K562 (cell line): Measurements from ENCODE around the gene PRLH. TPM values are rescaled to one million over a fixed set of nuclear protein-coding genes. Genes with fewer than 3 reads are reported as not detected.

Experiments
- ATAC-seq: fragments of 200-7000 bp; cut with Tn5 transposase; 3 replicates; pipeline ENCODE4 v1.9.1; 2020; ENCODE audit warnings: moderate library complexity
- BruUV-seq: library from RNA; stranded (reverse); fragments of 400-500 nt; replicated peaks from 2 replicates; lab custom pipeline; 2021; lab: Mats Ljungman, UMichigan
- CTCF ChIA-PET: fragments of 300-600 bp; formaldehyde crosslinking; extraction: SDS; loops from one replicate; lab custom pipeline; 2021; ENCODE audit warnings: low intra/inter-chr PET ratio; lab: Yijun Ruan, JAX
- POLR2A ChIA-PET: fragments of 300-600, 350-650 bp; sonication (Branson Sonifier 250); formaldehyde crosslinking; extraction: SDS; loops from one replicate; lab custom pipeline; 2021; ENCODE audit warnings: antibody characterized with exemption, inconsistent platforms; lab: Yijun Ruan, JAX
- DNase-seq, 4 experiments: peaks; one replicate each; pipeline versions ENCODE4 v3.0.0 to v3.0.0-alpha.2; 2011 to 2018; ENCODE audit warnings: low spot score in 3 of 4, mixed read lengths in 3 of 4; ENCODE audit errors: extremely low read depth in 1 of 4
- FAIRE-seq: peaks from 2 replicates; lab custom pipeline; 2011; peaks lifted over from hg19 to GRCh38; lab: Jason Lieb, UNC
- H2AFZ ChIP-seq: 2 replicates; pipeline ENCODE4 v1.6.0; 2011; ENCODE audit warnings: low read depth, low read length, control low read depth, inconsistent platforms
- H3K27ac ChIP-seq: fragments of 200-600 bp; 3 replicates; pipeline ENCODE4 v1.8.0; 2011; ENCODE audit warnings: low read depth, mild to moderate bottlenecking, control low read depth, inconsistent platforms, low read length, moderate library complexity, mixed read lengths; ENCODE audit errors: extremely low read depth
- H3K27me3 ChIP-seq, 2 experiments: fragments of 300-600 bp in 1 of 2; 2 replicates in 1 of 2; 3 replicates in 1 of 2; pipeline versions ENCODE4 v1.6.0 to v1.8.0; 2011; ENCODE audit warnings: inconsistent platforms in 2 of 2, low read length in 2 of 2, mild to moderate bottlenecking in 1 of 2, mixed read lengths in 1 of 2, moderate library complexity in 1 of 2; ENCODE audit not compliant: control insufficient read depth in 2 of 2, insufficient read depth in 2 of 2
- H3K36me3 ChIP-seq: fragments of 300-600 bp; 3 replicates; pipeline ENCODE4 v1.8.0; 2011; ENCODE audit warnings: mild to moderate bottlenecking, low read length, inconsistent platforms; ENCODE audit not compliant: control insufficient read depth, insufficient read depth
- H3K4me1 ChIP-seq, 2 experiments: fragments of 200-600 bp in 1 of 2; replicated peaks in 1 of 2; 2 replicates in 1 of 2; 3 replicates in 1 of 2; pipeline versions ENCODE4 v1.5.1 to v1.8.0; 2011; ENCODE audit warnings: inconsistent platforms in 2 of 2, low read length in 2 of 2, mild to moderate bottlenecking in 1 of 2, mixed read lengths in 1 of 2, moderate library complexity in 1 of 2; ENCODE audit not compliant: control insufficient read depth in 2 of 2, insufficient read depth in 2 of 2
- H3K4me2 ChIP-seq: 2 replicates; pipeline ENCODE4 v1.6.1; 2011; ENCODE audit warnings: low read length, control low read depth, inconsistent platforms, mixed read lengths; ENCODE audit not compliant: insufficient read depth
- H3K4me3 ChIP-seq: fragments of 200-600 bp; sonication (generic), shearing (Covaris generic); 2 replicates; pipeline ENCODE4 v1.5.1; 2016; ENCODE audit warnings: control low read depth, inconsistent platforms
- H3K79me2 ChIP-seq: fragments of 200-600 bp; 3 replicates; pipeline ENCODE4 v1.8.0; 2011; ENCODE audit warnings: low read length, inconsistent platforms; ENCODE audit not compliant: control insufficient read depth, insufficient read depth
- H3K9ac ChIP-seq, 2 experiments: 2 replicates each; pipeline versions ENCODE4 v1.6.0 to v1.6.1; 2011; ENCODE audit warnings: low read depth in 2 of 2, low read length in 2 of 2, control low read depth in 1 of 2, inconsistent platforms in 1 of 2, mild to moderate bottlenecking in 1 of 2, mixed read lengths in 1 of 2; ENCODE audit not compliant: insufficient read depth in 1 of 2
- H3K9me1 ChIP-seq: one replicate; pipeline ENCODE4 v1.6.0; 2011; ENCODE audit warnings: inconsistent platforms, mild to moderate bottlenecking, low read length, moderate library complexity; ENCODE audit not compliant: control insufficient read depth, insufficient read depth
- H3K9me3 ChIP-seq: replicated peaks from 2 replicates; pipeline ENCODE4 v1.5.1; 2011; ENCODE audit warnings: low read depth, low read length, inconsistent platforms; ENCODE audit not compliant: control insufficient read depth, insufficient read depth
- H4K20me1 ChIP-seq: replicated peaks from 2 replicates; pipeline ENCODE4 v1.6.1; 2011; ENCODE audit warnings: low read length, inconsistent platforms, mixed read lengths; ENCODE audit not compliant: control insufficient read depth, insufficient read depth
- ATF1 ChIP-seq, 2 experiments: fragments of 450-650 bp in 1 of 2; IDR thresholded peaks; 2 replicates each; pipeline ENCODE4 v1.6.1; 2016; ENCODE audit warnings: missing compliant biosample characterization in 1 of 2, missing genetic modification characterization in 1 of 2
- ETV5 ChIP-seq: sonication (generic); formaldehyde crosslinking; IDR thresholded peaks from 2 replicates; pipeline ENCODE4 v1.4.0; 2020; ENCODE audit warnings: low read depth, mild to moderate bottlenecking, missing genetic modification reagents
- GATAD2A ChIP-seq: fragments of 450-650 bp; IDR thresholded peaks from 2 replicates; pipeline ENCODE4 v1.6.1; 2017
- HDAC6 ChIP-seq: IDR thresholded peaks from 2 replicates; pipeline ENCODE4 v1.6.1; 2012; ENCODE audit warnings: low read depth, mild to moderate bottlenecking, control low read depth, inconsistent platforms, low read length, moderate library complexity
- HOXB6 ChIP-seq: fragments of 250-450 bp; sonication (Bioruptor Pico); IDR thresholded peaks from 2 replicates; pipeline ENCODE4 v1.5.1; 2022; ENCODE audit warnings: mild to moderate bottlenecking, borderline replicate concordance
- KLF1 ChIP-seq: fragments of 450-650 bp; IDR thresholded peaks from 2 replicates; pipeline ENCODE4 v1.6.1; 2016; ENCODE audit warnings: missing genetic modification characterization, missing compliant biosample characterization
- MXI1 ChIP-seq: IDR thresholded peaks from 2 replicates; pipeline ENCODE4 v1.6.1; 2011; ENCODE audit warnings: low read depth, mild to moderate bottlenecking, improper control_type of control experiment, low read length
- NR3C1 ChIP-seq: sonication (generic); formaldehyde crosslinking; IDR thresholded peaks from 2 replicates; pipeline ENCODE4 v1.8.1; 2022; ENCODE audit warnings: missing genetic modification reagents
- PHB ChIP-seq: fragments of 250-450 bp; sonication (Bioruptor Pico); IDR thresholded peaks from 2 replicates; pipeline ENCODE4 v1.5.0; 2021
- PHB2 ChIP-seq: fragments of 450-650 bp; IDR thresholded peaks from 2 replicates; pipeline ENCODE4 v1.6.1; 2017; ENCODE audit warnings: low read depth
- POLR2AphosphoS5 ChIP-seq: IDR thresholded peaks from 2 replicates; pipeline ENCODE4 v1.6.1; 2011; ENCODE audit warnings: mild to moderate bottlenecking, low read depth, low read length, moderate library complexity; ENCODE audit not compliant: control insufficient read depth, insufficient read depth
- RBM34 ChIP-seq: fragments of 200-400 bp; formaldehyde crosslinking; IDR thresholded peaks from 2 replicates; pipeline ENCODE4 v1.6.1; 2018; ENCODE audit warnings: low read length, borderline replicate concordance; ENCODE audit not compliant: insufficient read depth
- SFPQ ChIP-seq: fragments of 200-400 bp; formaldehyde crosslinking; IDR thresholded peaks from 2 replicates; pipeline ENCODE4 v1.6.1; 2017; ENCODE audit warnings: mild to moderate bottlenecking, low read depth, low read length, moderate library complexity
- SMARCA5 ChIP-seq: fragments of 450-650 bp; IDR thresholded peaks from 2 replicates; pipeline ENCODE4 v1.6.1; 2016
- TEAD1 ChIP-seq, 2 experiments: fragments of 450-650 bp in 1 of 2; sonication (generic) in 1 of 2; formaldehyde crosslinking; IDR thresholded peaks; 2 replicates each; pipeline versions ENCODE4 v1.4.0 to v1.8.0; 2020 to 2022; ENCODE audit warnings: mild to moderate bottlenecking in 2 of 2, missing genetic modification reagents in 1 of 2
- XRCC4 ChIP-seq: IDR thresholded peaks from one replicate; pipeline ENCODE4 v1.6.1; 2011; ENCODE audit not compliant: insufficient read depth, insufficient read length; ENCODE audit errors: extremely low read depth
- ZBTB8A ChIP-seq: fragments of 450-650 bp; IDR thresholded peaks from 2 replicates; pipeline ENCODE4 v1.6.1; 2018; ENCODE audit warnings: mild to moderate bottlenecking, moderate library complexity; ENCODE audit not compliant: partially characterized antibody
- ZNF143 ChIP-seq: sonication (generic); formaldehyde crosslinking; IDR thresholded peaks from 2 replicates; pipeline ENCODE4 v1.9.0; 2022; ENCODE audit warnings: mild to moderate bottlenecking, missing genetic modification reagents
- ZNF263 ChIP-seq: sonication (generic); formaldehyde crosslinking; IDR thresholded peaks from 2 replicates; pipeline ENCODE4 v1.8.0; 2022; ENCODE audit warnings: mild to moderate bottlenecking, missing genetic modification reagents, borderline replicate concordance
- ZNF75A ChIP-seq: fragments of 450-650 bp; formaldehyde crosslinking; IDR thresholded peaks from 2 replicates; pipeline ENCODE4 v1.4.0; 2020; ENCODE audit warnings: mild to moderate bottlenecking
- ZNF76 ChIP-seq: fragments of 250-450 bp; sonication (Bioruptor Pico); IDR thresholded peaks from 2 replicates; pipeline ENCODE4 v1.4.0; 2020; ENCODE audit warnings: mild to moderate bottlenecking, moderate library complexity, borderline replicate concordance
- WGBS: fragments of 100-300 bp; shearing (Covaris generic); methylation state at CpG from one replicate; pipeline ENCODE4 v1.1.6; 2016; ENCODE audit warnings: low coverage, mixed read lengths; ENCODE audit not compliant: insufficient coverage; ENCODE audit errors: missing lambda C conversion rate; 5-methylcytosine and 5-hydroxymethylcytosine counted together
- in situ Hi-C: fragments of 300-500 bp; cut with MboI; formaldehyde crosslinking; loops from 4 replicates; pipeline ENCODE4 v1.15.0; 2018; ENCODE audit warnings: inconsistent platforms, mixed read lengths
- intact Hi-C: fragments of 100-400 bp; cut with micrococcal nuclease; formaldehyde crosslinking; loops from 2 replicates; pipeline ENCODE4 v1.14.2; 2022
- polyA plus RNA-seq, 8 experiments: library from polyadenylated mRNA; depleted of rRNA in 4 of 8; stranded (reverse) in 5 of 8; unstranded in 3 of 8; fragments of >200 nt; fragmentation: Nextera tagmentation in 2 of 8; fragmentation: Illumina TruSeq in 1 of 8; extraction: Ambion mirVana in 2 of 8; extraction: Trizol in 1 of 8; gene quantifications; 2 replicates each; pipeline versions ENCODE4 v1.2.1 to v1.2.3, GENCODE V29; 2011 to 2014; ENCODE audit warnings: inconsistent platforms in 1 of 8, missing spikeins in 1 of 8
- total RNA-seq, 7 experiments: library from RNA; depleted of rRNA in 6 of 7; stranded (reverse); fragments of >200 nt in 6 of 7; fragmentation: Illumina TruSeq in 2 of 7; extraction: Trizol in 2 of 7; gene quantifications; 2 replicates each; pipeline versions ENCODE4 v1.2.1 to v1.2.3, GENCODE V29; 2011 to 2021; ENCODE audit warnings: low replicate concordance in 1 of 7

Gene PRLH
- total and polyA plus RNA-seq, 9 of the 15 experiments (the other 6 are each of a cell fraction or from before 2014, with no cell fraction given): not detected

DNA sequence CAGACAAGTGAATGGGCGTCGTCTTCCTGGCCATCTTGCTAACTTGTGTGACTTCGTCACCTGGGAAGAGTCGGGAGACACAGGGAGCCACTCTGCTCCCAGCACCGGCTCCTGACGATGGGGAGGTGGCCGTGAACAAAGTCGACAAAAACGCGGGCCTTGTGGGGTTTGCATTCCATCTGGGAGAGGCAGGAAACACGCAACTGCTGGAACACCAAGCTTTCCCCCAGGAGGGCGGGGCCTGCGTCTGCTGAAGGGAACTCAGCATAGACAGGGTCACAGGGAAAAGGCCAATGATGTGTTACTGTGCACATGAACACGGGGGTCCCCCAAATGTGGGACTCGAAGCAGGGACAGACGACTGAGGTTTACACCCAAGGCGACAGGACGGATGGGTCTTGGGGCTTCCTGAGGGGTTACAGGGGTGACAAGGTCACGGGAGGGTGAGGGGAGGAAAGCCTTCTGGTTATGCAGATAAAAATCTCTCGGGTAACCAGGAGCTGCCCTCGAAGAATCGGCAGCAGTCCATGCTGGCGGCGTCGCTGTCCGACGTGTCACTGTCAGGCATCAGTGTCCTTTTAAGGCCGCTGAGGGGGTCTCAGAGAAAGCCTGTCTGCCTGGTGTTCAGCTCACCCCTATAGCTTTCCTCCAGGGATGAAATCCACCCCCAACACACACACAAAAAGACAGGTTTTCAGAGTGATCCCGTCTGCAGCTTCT is 28.2 kb upstream of the PRLH start (continued):
- TF ChIP-seq ATF1 (CRISPR knock-in tag; IDR thresholded peaks at IDR 0.05): no peak
- TF ChIP-seq ATF1 (tag; IDR thresholded peaks at IDR 0.05): no peak
- TF ChIP-seq PHB2: no peak
- TF ChIP-seq ZNF143 (CRISPR knock-in tag): no peak

DNA sequence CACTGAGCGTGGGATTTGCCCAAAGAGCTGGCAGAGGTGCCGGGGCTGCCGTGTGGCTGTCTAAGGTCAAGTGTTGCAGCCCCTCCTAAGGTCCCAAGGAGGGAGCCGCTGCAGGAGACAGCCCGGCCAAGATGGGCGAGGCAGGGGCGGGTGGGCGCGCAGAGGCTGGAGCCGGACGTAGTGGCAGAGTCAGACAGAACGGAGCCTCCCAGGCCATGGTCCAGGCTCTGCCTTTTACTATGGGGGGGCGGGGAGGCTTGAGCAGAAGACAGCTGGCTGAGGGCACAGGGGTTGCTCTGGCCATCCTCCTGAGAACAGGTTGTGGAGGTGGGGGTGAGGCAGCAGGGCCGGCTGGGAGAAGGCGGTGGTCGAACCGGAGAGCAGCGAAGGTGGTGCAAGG is 27.5 kb upstream of the PRLH start:
- DNase-seq: no peak
- H3K4me3 ChIP-seq: no peak overlapping the region
- no peak overlapping the region for H3K4me2 ChIP-seq
- no peaks in the 10 kb centered on the region for H4K20me1 ChIP-seq
- H3K27ac ChIP-seq: no peak overlapping the region
- no peaks in the 10 kb centered on the region; a peak in 2 of 5 replicates for H3K4me1 ChIP-seq
- peaks cover 6 to 63% of the 10 kb centered on the region in 2 experiments; a peak in 3 of 5 replicates for H3K27me3 ChIP-seq
- in situ Hi-C loops: no loop called here
- CTCF ChIA-PET: interaction anchor here (0.6 kb wide), 1 partner anchor 1990 kb away, joined by 3 read pairs; no protein-coding TSS in a partner anchor
- no peaks in the 10 kb centered on the region for H3K79me2 ChIP-seq
- no peak overlapping the region for H3K9ac ChIP-seq
- H2AFZ ChIP-seq: no peak overlapping the region
- no peak for FAIRE-seq
- intact Hi-C loops: no loop called here
- H3K9me1 ChIP-seq: no peaks in the 10 kb centered on the region
- H3K36me3 ChIP-seq: no peaks in the 10 kb centered on the region
- POLR2A ChIA-PET: interaction anchor here (1.6 kb wide), 1 partner anchor 16 kb away, joined by 3 read pairs; no protein-coding TSS in a partner anchor
- no peaks in the 10 kb centered on the region for H3K9me3 ChIP-seq
- 3% methylated on average over 10 of the region's 18 CpGs for WGBS
- ATAC-seq: no peak
- BruUV-seq: no TSS peak
- TF ChIP-seq GATAD2A (no peak), TEAD1 (CRISPR knock-in tag; IDR thresholded peaks at IDR 0.05) (no peak), HDAC6 (no peak), MXI1 (no peak), ZNF75A (CRISPR knock-in tag) (no peak), POLR2AphosphoS5 (no peak), SMARCA5 (no peak), NR3C1 (no peak), KLF1 (tag) (no peak), ETV5 (CRISPR knock-in tag) (no peak), ZBTB8A (no peak), HOXB6 (CRISPR knock-in tag) (no peak), RBM34 (no peak), SFPQ (no peak), PHB (CRISPR knock-in tag) (no peak), ZNF76 (CRISPR knock-in tag) (no peak), XRCC4 (no peak), ZNF263 (CRISPR knock-in tag) (no peak)
